Calu3 (cell line): Measurements from ENCODE around the gene SRGAP2B. TPM values are rescaled to one million over a fixed set of nuclear protein-coding genes. Genes with fewer than 3 reads are reported as not detected.
"Not testable (repeated sequence)": the region's sequence is repeated elsewhere in the genome, so short reads cannot be mapped to it uniquely, and the experiment has no call there.

Experiments used
- BruUV-seq: library from RNA; stranded (reverse); fragments of 400-500 nt; replicated peaks from 2 replicates; lab custom pipeline; 2021; lab: Mats Ljungman, UMichigan
- CTCF ChIA-PET: fragments of 300-600 bp; sonication (Branson Sonifier 250); formaldehyde crosslinking; loops from one replicate; lab custom pipeline; 2022; ENCODE audit warnings: antibody characterized with exemption; lab: Charles Lee
- DNase-seq: peaks from one replicate; pipeline ENCODE4 v3.0.0; 2022
- H3K27ac Mint-ChIP-seq: one replicate; pipeline ENCODE4 v1.8.0; 2022; ENCODE audit warnings: mixed read lengths; ENCODE audit not compliant: unreplicated experiment
- H3K27me3 Mint-ChIP-seq: one replicate; pipeline ENCODE4 v1.8.0; 2022; ENCODE audit warnings: mixed read lengths; ENCODE audit not compliant: unreplicated experiment
- H3K36me3 Mint-ChIP-seq: one replicate; pipeline ENCODE4 v1.8.0; 2022; ENCODE audit warnings: mild to moderate bottlenecking, moderate library complexity, mixed read lengths; ENCODE audit not compliant: insufficient read depth, unreplicated experiment
- H3K4me1 Mint-ChIP-seq: one replicate; pipeline ENCODE4 v1.8.0; 2022; ENCODE audit warnings: mild to moderate bottlenecking, low read depth, mixed read lengths; ENCODE audit not compliant: unreplicated experiment
- H3K4me3 Mint-ChIP-seq: one replicate; pipeline ENCODE4 v1.8.0; 2022; ENCODE audit warnings: mild to moderate bottlenecking, low read depth, moderate library complexity, mixed read lengths; ENCODE audit not compliant: unreplicated experiment
- H3K9me3 Mint-ChIP-seq: one replicate; pipeline ENCODE4 v1.8.0; 2022; ENCODE audit warnings: low read depth, mixed read lengths; ENCODE audit not compliant: unreplicated experiment
- intact Hi-C: fragments of 100-400 bp; cut with micrococcal nuclease; formaldehyde crosslinking; loops from one replicate; pipeline ENCODE4 v1.10.0; 2022; ENCODE audit not compliant: unreplicated experiment
- total RNA-seq: library from RNA; stranded (reverse); gene quantifications from 2 replicates; pipeline ENCODE4 v1.2.3, GENCODE V29; 2022

The SRGAP2B gene
- total RNA-seq, 1 experiment from 2014 or later = 34.9 TPM

DNA sequence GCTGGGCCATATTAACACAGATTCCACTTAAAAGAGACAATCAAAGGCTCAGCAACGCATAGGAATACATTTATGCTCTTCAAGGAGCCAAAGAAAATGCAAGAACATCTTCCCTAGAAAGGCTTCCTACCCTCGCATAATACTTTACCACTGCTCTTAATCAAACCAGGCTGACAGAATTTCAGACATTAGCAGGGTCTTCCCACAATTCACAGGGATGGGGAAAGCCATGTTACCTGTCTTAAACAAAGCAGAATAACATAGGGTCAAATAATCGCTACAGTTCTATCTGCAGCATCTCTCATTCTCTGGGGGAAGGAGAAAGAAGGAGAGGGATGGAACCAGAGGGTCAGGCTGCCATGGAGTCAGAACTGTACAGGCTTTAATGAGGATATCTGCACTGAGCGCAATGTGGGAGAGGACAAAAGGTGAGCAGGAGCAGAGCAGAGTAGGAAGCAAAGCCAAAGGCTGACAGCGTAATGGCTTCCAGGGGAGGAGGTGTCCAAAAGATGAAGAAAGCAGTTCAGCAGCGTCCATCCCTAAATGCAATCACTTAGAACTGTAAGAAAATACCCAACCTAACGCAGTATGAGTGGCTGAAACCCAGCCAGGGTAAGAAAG lies 109.5 kb downstream of the SRGAP2B start:
- H3K9me3 Mint-ChIP-seq, H3K27ac Mint-ChIP-seq, H3K36me3 Mint-ChIP-seq, H3K4me3 Mint-ChIP-seq, H3K27me3 Mint-ChIP-seq, intact Hi-C loops, DNase-seq, CTCF ChIA-PET, H3K4me1 Mint-ChIP-seq, BruUV-seq: not testable (repeated sequence)

- H3K27ac Mint-ChIP-seq, H3K9me3 Mint-ChIP-seq, intact Hi-C loops, H3K4me3 Mint-ChIP-seq, BruUV-seq, DNase-seq, H3K36me3 Mint-ChIP-seq, H3K4me1 Mint-ChIP-seq, CTCF ChIA-PET, H3K27me3 Mint-ChIP-seq: not testable (repeated sequence)
Observed at GRCh38 chr1:144982802-144983525, 112.2 kb downstream of the SRGAP2B start.

DNA sequence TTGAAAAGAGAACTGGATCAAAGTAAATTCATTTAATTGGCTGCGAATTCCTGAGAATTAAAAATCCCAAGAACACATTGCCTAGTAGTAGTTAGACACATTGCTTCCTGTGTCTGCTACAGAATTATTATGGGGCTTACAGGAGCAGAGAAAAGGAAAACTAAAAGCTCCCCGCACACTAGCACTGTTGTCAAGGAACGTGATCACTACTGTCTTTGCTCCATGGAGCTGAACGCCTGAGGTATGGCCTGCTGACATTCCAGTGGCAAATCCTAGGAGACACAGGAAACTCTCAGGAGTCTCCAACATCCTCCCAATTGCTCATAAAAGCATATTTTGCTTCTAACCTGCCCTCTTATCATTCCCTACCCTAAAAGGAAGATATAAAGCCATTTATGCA lies 114.0 kb downstream of the SRGAP2B start:
- H3K36me3 Mint-ChIP-seq, H3K27ac Mint-ChIP-seq, DNase-seq, BruUV-seq, intact Hi-C loops, H3K4me1 Mint-ChIP-seq, H3K4me3 Mint-ChIP-seq, CTCF ChIA-PET, H3K9me3 Mint-ChIP-seq, H3K27me3 Mint-ChIP-seq: not testable (repeated sequence)

DNA sequence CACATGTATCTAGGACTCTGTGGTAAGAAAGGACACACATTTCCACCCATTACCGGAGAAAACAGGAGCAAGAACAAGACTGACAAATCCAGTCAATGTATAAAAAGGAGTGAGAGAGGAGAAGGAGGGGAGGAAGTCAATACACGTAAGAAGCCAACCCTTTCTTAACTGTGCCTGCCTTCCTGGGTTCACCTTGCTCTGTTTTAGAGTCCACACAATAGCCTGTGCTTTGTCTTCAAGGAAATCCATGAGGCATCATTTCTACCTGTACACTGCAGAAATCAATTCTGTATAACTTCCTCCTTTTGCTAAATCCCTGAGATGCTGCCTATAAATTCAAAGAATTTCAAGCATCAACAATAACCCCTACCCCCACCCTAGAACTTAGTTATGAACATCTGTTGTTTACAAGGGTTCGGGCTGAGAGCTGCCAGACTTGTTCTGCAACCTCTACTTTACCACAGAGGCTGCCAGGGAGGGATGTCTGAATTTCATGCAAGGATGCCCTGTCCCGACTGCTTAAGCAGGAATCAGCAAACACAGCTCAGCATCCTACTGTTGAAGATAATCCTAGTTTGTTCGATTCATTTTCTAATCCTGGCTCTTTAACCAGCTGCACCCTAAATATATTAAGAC lies 115.0 kb downstream of the SRGAP2B start:
- BruUV-seq, H3K4me1 Mint-ChIP-seq, intact Hi-C loops, DNase-seq, H3K9me3 Mint-ChIP-seq, H3K27ac Mint-ChIP-seq, H3K36me3 Mint-ChIP-seq, H3K4me3 Mint-ChIP-seq, H3K27me3 Mint-ChIP-seq, CTCF ChIA-PET: not testable (repeated sequence)

GRCh38 chr1:144977856-144978255 lies 117.3 kb downstream of the SRGAP2B start:
- BruUV-seq, H3K4me1 Mint-ChIP-seq, H3K36me3 Mint-ChIP-seq, H3K9me3 Mint-ChIP-seq, intact Hi-C loops, H3K27ac Mint-ChIP-seq, H3K27me3 Mint-ChIP-seq, CTCF ChIA-PET, H3K4me3 Mint-ChIP-seq, DNase-seq: not testable (repeated sequence)

- H3K36me3 Mint-ChIP-seq, DNase-seq, H3K4me1 Mint-ChIP-seq, H3K27ac Mint-ChIP-seq, BruUV-seq, H3K9me3 Mint-ChIP-seq, H3K27me3 Mint-ChIP-seq, CTCF ChIA-PET, intact Hi-C loops, H3K4me3 Mint-ChIP-seq: not testable (repeated sequence)
Observed at GRCh38 chr1:144971936-144972335, 123.2 kb downstream of the SRGAP2B start.

GRCh38 chr1:144966488-144966887 lies 128.6 kb downstream of the SRGAP2B start:
- CTCF ChIA-PET, H3K27ac Mint-ChIP-seq, H3K9me3 Mint-ChIP-seq, BruUV-seq, H3K4me1 Mint-ChIP-seq, H3K27me3 Mint-ChIP-seq, H3K36me3 Mint-ChIP-seq, intact Hi-C loops, H3K4me3 Mint-ChIP-seq, DNase-seq: not testable (repeated sequence)

GRCh38 chr1:144964765-144965164 lies 130.4 kb downstream of the SRGAP2B start:
- H3K36me3 Mint-ChIP-seq, DNase-seq, H3K27ac Mint-ChIP-seq, H3K4me1 Mint-ChIP-seq, H3K4me3 Mint-ChIP-seq, CTCF ChIA-PET, intact Hi-C loops, H3K27me3 Mint-ChIP-seq, BruUV-seq, H3K9me3 Mint-ChIP-seq: not testable (repeated sequence)

DNA sequence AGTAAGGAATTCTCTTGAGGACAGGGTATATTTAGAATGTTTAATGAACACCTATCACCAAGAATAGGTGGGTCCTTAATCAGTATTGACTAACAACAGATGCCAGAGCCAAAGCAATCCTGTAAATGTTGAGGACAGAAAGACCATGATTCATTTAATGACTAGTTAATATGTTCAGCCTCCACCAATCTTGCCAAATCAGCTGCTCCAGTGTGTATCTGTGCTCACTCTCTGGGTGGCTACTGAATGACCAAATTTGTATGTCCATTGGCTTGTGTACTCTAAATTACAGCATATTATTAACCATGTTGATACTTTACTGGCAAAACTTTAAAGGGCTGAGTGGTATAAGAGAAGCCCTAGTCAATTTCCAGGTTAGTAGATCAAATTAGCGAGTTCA lies 130.9 kb downstream of the SRGAP2B start:
- H3K9me3 Mint-ChIP-seq, H3K36me3 Mint-ChIP-seq, H3K4me3 Mint-ChIP-seq, H3K27ac Mint-ChIP-seq, H3K27me3 Mint-ChIP-seq, intact Hi-C loops, DNase-seq, H3K4me1 Mint-ChIP-seq, CTCF ChIA-PET, BruUV-seq: not testable (repeated sequence)

DNA sequence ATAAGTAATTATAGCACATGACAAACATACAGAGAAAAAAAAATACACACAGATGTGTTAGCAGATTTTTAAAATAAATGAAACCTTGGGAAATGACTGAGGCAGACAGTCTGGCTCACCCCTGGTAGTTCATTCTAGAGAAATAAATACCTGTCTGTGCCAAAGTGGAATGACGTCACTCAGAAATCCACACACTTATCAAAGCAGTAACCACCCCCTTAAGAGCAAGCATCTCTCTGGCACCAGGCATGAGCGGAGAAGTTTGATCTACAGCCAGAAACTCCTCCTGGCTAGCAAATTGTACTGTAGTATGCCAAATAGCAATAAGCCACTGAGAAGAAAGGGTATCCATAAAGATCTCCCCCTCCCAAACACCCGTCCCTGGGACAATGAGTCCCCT lies 131.6 kb downstream of the SRGAP2B start:
- H3K36me3 Mint-ChIP-seq, CTCF ChIA-PET, H3K4me1 Mint-ChIP-seq, H3K4me3 Mint-ChIP-seq, intact Hi-C loops, BruUV-seq, H3K27ac Mint-ChIP-seq, H3K27me3 Mint-ChIP-seq, H3K9me3 Mint-ChIP-seq: not testable (repeated sequence)
- peak; percentile 18 for DNase-seq
